T1000 (cell line): ENCODE results near the gene ALPI.
"Not testable (repeated sequence)": the region's sequence is repeated elsewhere in the genome, so short reads cannot be mapped to it uniquely, and the experiment has no call there.

Source experiments
- DNase-seq: peaks from one replicate; lab custom pipeline; 2025; ENCODE audit warnings: mixed read lengths; lab: John Stamatoyannopoulos, UW

ALPI gene

GRCh38 chr2:232443047-232443446 lies 12.9 kb upstream of the ALPI start:
- DNase-seq, result not testable (repeated sequence)

- DNase-seq, result not testable (repeated sequence)
Measured at GRCh38 chr2:232443669-232444408, 12.1 kb upstream of the ALPI start.

- no peak for DNase-seq
Measured at GRCh38 chr2:232444409-232445148, 11.4 kb upstream of the ALPI start.

- DNase-seq, result not testable (repeated sequence)
Measured at GRCh38 chr2:232445149-232445885, 10.6 kb upstream of the ALPI start.

- not testable (repeated sequence) for DNase-seq
Measured at GRCh38 chr2:232446266-232446777, 9.6 kb upstream of the ALPI start.

GRCh38 chr2:232447091-232447620 lies 8.8 kb upstream of the ALPI start:
- no peak for DNase-seq

GRCh38 chr2:232447638-232448303 lies 8.2 kb upstream of the ALPI start:
- no peak for DNase-seq

- no peak for DNase-seq
Measured at GRCh38 chr2:232448304-232448690, 7.7 kb upstream of the ALPI start.

- no peak for DNase-seq
Measured at GRCh38 chr2:232449964-232450363, 6.0 kb upstream of the ALPI start.

- DNase-seq, result not testable (repeated sequence)
Measured at GRCh38 chr2:232451645-232452044, 4.3 kb upstream of the ALPI start.

- DNase-seq, result no peak
Measured at GRCh38 chr2:232454630-232455029, 1.3 kb upstream of the ALPI start.

- DNase-seq, result no peak
Measured at GRCh38 chr2:232456296-232457120, 555 bp downstream of the ALPI start.

- no peak for DNase-seq
Measured at GRCh38 chr2:232457121-232458011, 1.4 kb downstream of the ALPI start.

- no peak for DNase-seq
Measured at GRCh38 chr2:232458051-232458660, 2.2 kb downstream of the ALPI start.

- no peak for DNase-seq
Measured at GRCh38 chr2:232458661-232459418, 2.9 kb downstream of the ALPI start.

GRCh38 chr2:232459419-232460035 lies 3.6 kb downstream of the ALPI start:
- no peak for DNase-seq

- DNase-seq, result no peak
Measured at GRCh38 chr2:232460171-232460570, 4.2 kb downstream of the ALPI start.
